SK-N-SH (cell line): ENCODE data around the gene NRL. TPM values are rescaled to one million over a fixed set of nuclear protein-coding genes. Genes with fewer than 3 reads are reported as not detected.

Source experiments
- CTCF ChIA-PET: fragments of 300-600, 350-600 bp; formaldehyde crosslinking; extraction: SDS; loops from one replicate; lab custom pipeline; 2021; lab: Yijun Ruan, JAX
- POLR2A ChIA-PET: fragments of 350-600 bp; sonication (Branson Sonifier 250); formaldehyde crosslinking; extraction: SDS; loops from one replicate; lab custom pipeline; 2020; ENCODE audit warnings: antibody characterized with exemption, inconsistent platforms; lab: Yijun Ruan, JAX
- DNase-seq: peaks from one replicate; pipeline ENCODE4 v3.0.0; 2012
- H2AFZ ChIP-seq: fragments of 200-600 bp; sonication (generic); 2 replicates; pipeline ENCODE4 v1.8.1; 2016; ENCODE audit warnings: antibody characterized with exemption, mild to moderate bottlenecking, low read depth
- H3F3A ChIP-seq: fragments of 200-600 bp; sonication (generic); replicated peaks from 2 replicates; pipeline ENCODE3; 2016; ENCODE audit warnings: antibody characterized with exemption, mild to moderate bottlenecking; ENCODE audit not compliant: insufficient read depth
- H3K27ac ChIP-seq, 2 experiments: fragments of 200-500 bp in 1 of 2; fragments of 200-600 bp in 1 of 2; sonication (Bioruptor generic) in 1 of 2; sonication (generic), shearing (Covaris generic) in 1 of 2; 2 replicates each; pipeline versions ENCODE4 v1.5.1 to v1.6.1; 2014 to 2016; ENCODE audit warnings: low read depth in 2 of 2, inconsistent platforms in 1 of 2, low read length in 1 of 2, mild to moderate bottlenecking in 1 of 2, mixed read lengths in 1 of 2
- H3K27me3 ChIP-seq: fragments of 200-600 bp; sonication (generic), shearing (Covaris generic); 2 replicates; pipeline ENCODE4 v1.6.1; 2016; ENCODE audit warnings: mixed run types; ENCODE audit not compliant: insufficient read depth
- H3K36me3 ChIP-seq, 2 experiments: fragments of 200-500 bp in 1 of 2; fragments of 200-600 bp in 1 of 2; sonication (Bioruptor generic) in 1 of 2; sonication (generic) in 1 of 2; replicated peaks in 1 of 2; 2 replicates each; pipeline versions ENCODE3 to v1.5.1; 2014 to 2016; ENCODE audit warnings: low read length in 1 of 2, mild to moderate bottlenecking in 1 of 2; ENCODE audit not compliant: insufficient read depth in 2 of 2, control insufficient read depth in 1 of 2
- H3K4me1 ChIP-seq, 2 experiments: fragments of 200-500 bp in 1 of 2; fragments of 200-600 bp in 1 of 2; sonication (Bioruptor generic) in 1 of 2; sonication (generic), shearing (Covaris generic) in 1 of 2; 2 replicates each; pipeline versions ENCODE4 v1.5.1 to v1.6.1; 2014 to 2016; ENCODE audit warnings: low read depth in 1 of 2, low read length in 1 of 2, mixed run types in 1 of 2; ENCODE audit not compliant: insufficient read depth in 2 of 2, control insufficient read depth in 1 of 2
- H3K4me2 ChIP-seq: fragments of 200-600 bp; sonication (generic), shearing (Covaris generic); 2 replicates; pipeline ENCODE4 v1.6.1; 2017; ENCODE audit warnings: mixed run types
- H3K4me3 ChIP-seq, 2 experiments: fragments of 200-500 bp in 1 of 2; fragments of 200-600 bp in 1 of 2; sonication (Bioruptor generic) in 1 of 2; sonication (generic), shearing (Covaris generic) in 1 of 2; 2 replicates each; pipeline versions ENCODE4 v1.5.1 to v1.8.1; 2014 to 2016; ENCODE audit warnings: low read depth in 2 of 2, inconsistent platforms in 1 of 2, low read length in 1 of 2, mild to moderate bottlenecking in 1 of 2, mixed read lengths in 1 of 2, moderate library complexity in 1 of 2
- H3K79me2 ChIP-seq: fragments of 200-600 bp; sonication (generic); 2 replicates; pipeline ENCODE4 v1.8.1; 2017; ENCODE audit warnings: mild to moderate bottlenecking; ENCODE audit not compliant: insufficient read depth
- H3K9ac ChIP-seq: fragments of 200-600 bp; sonication (generic); 2 replicates; pipeline ENCODE4 v1.6.1; 2017; ENCODE audit warnings: mixed run types
- H3K9me2 ChIP-seq: fragments of 200-600 bp; sonication (generic); 2 replicates; pipeline ENCODE4 v1.6.1; 2017; ENCODE audit warnings: mixed run types
- H3K9me3 ChIP-seq: fragments of 200-600 bp; sonication (generic); 2 replicates; pipeline ENCODE4 v1.6.1; 2017; ENCODE audit warnings: mixed run types, mild to moderate bottlenecking, moderate library complexity
- H4K20me1 ChIP-seq: fragments of 200-600 bp; sonication (generic); 2 replicates; pipeline ENCODE4 v1.6.1; 2017; ENCODE audit warnings: mild to moderate bottlenecking, mixed run types; ENCODE audit not compliant: insufficient read depth
- CHD2 ChIP-seq: fragments of 150-350 bp; IDR thresholded peaks from 2 replicates; pipeline ENCODE4 v1.6.1; 2018; ENCODE audit warnings: low read length; ENCODE audit not compliant: partially characterized antibody
- CTCF ChIP-seq: fragments of 200-600 bp; sonication (generic); IDR thresholded peaks from 2 replicates; pipeline ENCODE4 v1.6.1; 2017; ENCODE audit warnings: antibody characterized with exemption, mild to moderate bottlenecking, moderate library complexity
- ELF1 ChIP-seq: IDR thresholded peaks from 2 replicates; pipeline ENCODE4 v1.4.0; 2012
- FOSL2 ChIP-seq: IDR thresholded peaks from 2 replicates; pipeline ENCODE4 v1.4.0; 2012; ENCODE audit warnings: low read depth, mild to moderate bottlenecking, moderate library complexity, borderline replicate concordance
- FOXJ3 ChIP-seq: sonication (generic); formaldehyde crosslinking; IDR thresholded peaks from 2 replicates; pipeline ENCODE4 v1.5.1; 2020; ENCODE audit warnings: mild to moderate bottlenecking, missing genetic modification reagents
- MEF2A ChIP-seq: IDR thresholded peaks from 2 replicates; pipeline ENCODE4 v1.4.0; 2012; ENCODE audit warnings: low read depth, borderline replicate concordance
- MXI1 ChIP-seq: IDR thresholded peaks from 2 replicates; pipeline ENCODE4 v1.6.1; 2012; ENCODE audit warnings: mild to moderate bottlenecking, low read depth, low read length, improper control_type of control experiment
- NFIC ChIP-seq: IDR thresholded peaks from 2 replicates; pipeline ENCODE4 v1.4.0; 2012; ENCODE audit warnings: borderline replicate concordance
- NRF1 ChIP-seq: IDR thresholded peaks from 2 replicates; pipeline ENCODE4 v1.6.1; 2012; ENCODE audit warnings: low read depth, mild to moderate bottlenecking, low read length
- RCOR1 ChIP-seq: fragments of 150-350 bp; IDR thresholded peaks from 2 replicates; pipeline ENCODE4 v1.6.1; 2017; ENCODE audit warnings: antibody characterized with exemption, low read length
- REST ChIP-seq: IDR thresholded peaks from 2 replicates; pipeline ENCODE4 v1.6.1; 2012; ENCODE audit warnings: mild to moderate bottlenecking, low read depth, low read length, moderate library complexity
- TAF1 ChIP-seq: IDR thresholded peaks from 2 replicates; pipeline ENCODE4 v1.6.1; 2012; ENCODE audit warnings: low read depth, mild to moderate bottlenecking, low read length, moderate library complexity, borderline replicate concordance
- USF1 ChIP-seq: IDR thresholded peaks from 2 replicates; pipeline ENCODE4 v1.4.0; 2012; ENCODE audit warnings: low read depth, borderline replicate concordance
- ZBTB33 ChIP-seq: IDR thresholded peaks from 2 replicates; pipeline ENCODE4 v1.4.0; 2012; ENCODE audit warnings: low read depth, borderline replicate concordance
- WGBS: methylation state at CpG from one replicate; pipeline ENCODE4 v1.1.6; 2017; ENCODE audit warnings: low lambda C conversion rate; 5-methylcytosine and 5-hydroxymethylcytosine counted together
- polyA plus RNA-seq, 3 experiments: library from polyadenylated mRNA; depleted of rRNA; stranded (reverse); fragments of >200 nt; gene quantifications; 2 replicates each; pipeline ENCODE4 v1.2.3, GENCODE V29; 2012

Gene NRL
- polyA plus RNA-seq, 1 of the 3 experiments (the other 2 are of a cell fraction) = 0.76 TPM

GRCh38 chr14:24122898-24123297 lies 8.1 kb upstream of the NRL start (continued):
- no peak for TF ChIP-seq TAF1

- Histone ChIP-seq H2AFZ (no peak overlapping the region), H3K36me3 (peaks cover 12 to 40% of the 10 kb centered on the region in 2 experiments), H3K79me2 (no peaks in the 10 kb centered on the region), H4K20me1 (no peaks in the 10 kb centered on the region), H3K4me3 (no peak overlapping the region), H3K9me2 (no peaks in the 10 kb centered on the region), H3K4me1 (no peaks in the 10 kb centered on the region), H3K4me2 (no peak overlapping the region), H3K9ac (no peak overlapping the region), H3F3A (peaks cover 2% of the 10 kb centered on the region), H3K27ac (no peak overlapping the region), H3K27me3 (no peaks in the 10 kb centered on the region), H3K9me3 (no peaks in the 10 kb centered on the region)
- WGBS = 94% methylated on average over 4 of the region's 4 CpGs
- TF ChIP-seq TAF1 = no peak
- no peak for TF ChIP-seq USF1
- TF ChIP-seq NFIC = no peak
- no peak for TF ChIP-seq FOSL2
- TF ChIP-seq RCOR1 = no peak
- TF ChIP-seq ZBTB33 = no peak
- POLR2A ChIA-PET = interaction anchor here (0.9 kb wide), 1 partner anchor 8 kb away, joined by 4 read pairs; the partner anchor contains the start of gene DCAF11
- no peak for DNase-seq
- CTCF ChIA-PET = interaction anchor here (1.3 to 2.0 kb wide), 2 partner anchors 14 to 32 kb away, joined by 3 to 5 read pairs; no protein-coding TSS in a partner anchor
Measured at GRCh38 chr14:24122416-24122815, 7.7 kb upstream of the NRL start.

- Histone ChIP-seq H3K4me1 (peaks cover 4% of the 10 kb centered on the region in 2 experiments; a peak in 2 of 4 replicates), H3K9ac (no peak overlapping the region), H3K4me3 (no peak overlapping the region), H3K79me2 (no peaks in the 10 kb centered on the region), H3K27me3 (no peaks in the 10 kb centered on the region), H3K27ac (no peak overlapping the region), H4K20me1 (no peaks in the 10 kb centered on the region), H3K36me3 (peaks cover 12 to 47% of the 10 kb centered on the region in 2 experiments), H3F3A (no peaks in the 10 kb centered on the region), H3K9me3 (no peaks in the 10 kb centered on the region), H2AFZ (no peak overlapping the region), H3K9me2 (no peaks in the 10 kb centered on the region), H3K4me2 (no peak overlapping the region)
- ChIA-PET CTCF (interaction anchor here (1.4 kb wide), 1 partner anchor 12 kb away, joined by 3 read pairs; no protein-coding TSS in a partner anchor), POLR2A (no interaction called here)
- DNase-seq = no peak
- 88% methylated on average over 4 of the region's 8 CpGs for WGBS
- TF ChIP-seq FOXJ3 (CRISPR knock-in tag) = no peak
- no peak for TF ChIP-seq CHD2
- TF ChIP-seq CTCF = no peak
- no peak for TF ChIP-seq MXI1
- no peak for TF ChIP-seq TAF1
- no peak for TF ChIP-seq ZBTB33
- TF ChIP-seq ELF1 = no peak
- TF ChIP-seq NRF1 = no peak
- no peak for TF ChIP-seq MEF2A
- no peak for TF ChIP-seq REST
- TF ChIP-seq RCOR1 = no peak
Measured at GRCh38 chr14:24121210-24121609, 6.5 kb upstream of the NRL start.
